ENCODE measurements around the gene SLC25A33.

Gene SLC25A33

DNA sequence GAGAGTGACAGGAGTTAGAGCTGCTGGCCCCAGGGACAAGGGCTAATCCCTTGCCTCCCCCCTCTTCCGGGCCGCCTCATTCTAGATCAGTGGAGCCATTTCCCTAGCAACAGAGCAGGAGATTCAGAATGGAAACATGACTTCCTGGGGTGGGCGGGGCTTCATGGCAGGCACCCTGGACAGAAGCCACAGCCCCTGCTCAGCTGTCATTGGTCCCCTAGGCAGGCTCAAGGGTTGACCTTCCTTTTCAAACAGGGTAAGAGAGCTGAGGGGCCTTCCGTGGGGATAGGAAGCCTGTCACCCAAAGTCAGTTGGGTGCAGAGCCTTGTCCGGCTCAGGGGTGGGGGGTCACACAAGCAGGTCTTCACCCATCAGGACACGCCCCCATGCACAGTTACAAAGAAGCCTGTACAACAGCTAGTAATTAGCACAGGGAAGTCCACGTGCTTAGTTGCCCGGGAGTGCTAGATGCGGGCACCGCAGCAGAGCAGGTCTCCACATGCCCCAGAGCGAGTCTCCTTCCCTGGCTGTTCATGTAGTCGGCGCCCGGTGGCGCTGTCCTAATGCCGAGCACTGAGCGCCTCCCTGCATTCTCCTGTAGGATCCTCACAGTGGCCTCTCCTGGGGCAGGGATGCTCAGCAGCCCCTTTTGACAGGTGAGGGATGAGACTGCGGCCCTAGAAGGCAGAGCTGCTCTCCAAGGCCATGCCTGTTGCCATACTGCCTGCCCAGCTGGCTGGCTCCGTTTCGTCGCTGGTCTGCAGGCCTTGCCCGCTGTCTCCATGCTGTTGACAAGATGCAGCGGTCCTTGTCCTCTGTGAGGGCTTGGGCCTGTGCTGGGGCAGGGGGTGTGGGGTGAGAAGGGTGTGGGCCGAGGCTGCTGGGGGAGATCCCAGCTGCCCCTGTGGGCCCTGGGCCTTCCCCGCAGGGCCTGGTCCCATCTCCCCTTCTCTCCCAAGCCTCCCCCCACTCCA lies 54.5 kb downstream of the SLC25A33 start (continued):
- TF ChIP-seq, protein P1, sequence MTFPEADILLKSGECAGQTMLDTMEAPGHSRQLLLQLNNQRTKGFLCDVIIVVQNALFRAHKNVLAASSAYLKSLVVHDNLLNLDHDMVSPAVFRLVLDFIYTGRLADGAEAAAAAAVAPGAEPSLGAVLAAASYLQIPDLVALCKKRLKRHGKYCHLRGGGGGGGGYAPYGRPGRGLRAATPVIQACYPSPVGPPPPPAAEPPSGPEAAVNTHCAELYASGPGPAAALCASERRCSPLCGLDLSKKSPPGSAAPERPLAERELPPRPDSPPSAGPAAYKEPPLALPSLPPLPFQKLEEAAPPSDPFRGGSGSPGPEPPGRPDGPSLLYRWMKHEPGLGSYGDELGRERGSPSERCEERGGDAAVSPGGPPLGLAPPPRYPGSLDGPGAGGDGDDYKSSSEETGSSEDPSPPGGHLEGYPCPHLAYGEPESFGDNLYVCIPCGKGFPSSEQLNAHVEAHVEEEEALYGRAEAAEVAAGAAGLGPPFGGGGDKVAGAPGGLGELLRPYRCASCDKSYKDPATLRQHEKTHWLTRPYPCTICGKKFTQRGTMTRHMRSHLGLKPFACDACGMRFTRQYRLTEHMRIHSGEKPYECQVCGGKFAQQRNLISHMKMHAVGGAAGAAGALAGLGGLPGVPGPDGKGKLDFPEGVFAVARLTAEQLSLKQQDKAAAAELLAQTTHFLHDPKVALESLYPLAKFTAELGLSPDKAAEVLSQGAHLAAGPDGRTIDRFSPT (tag by site-specific recombination; IDR thresholded peaks at IDR 0.05): no peak
- TF ChIP-seq ZNF555 (tag by site-specific recombination; conservative IDR thresholded peaks at IDR 0.05): no peak
- TF ChIP-seq ZNF157 (tag by site-specific recombination; IDR thresholded peaks at IDR 0.05): no peak
- TF ChIP-seq ZNF354C (tag by site-specific recombination; IDR thresholded peaks at IDR 0.05; ENCODE audit: borderline replicate concordance, low read depth): no peak
- no peak for TF ChIP-seq ZNF335 (tag by site-specific recombination; conservative IDR thresholded peaks at IDR 0.05)
- TF ChIP-seq ZNF843 (tag by site-specific recombination; IDR thresholded peaks at IDR 0.05): no peak
- TF ChIP-seq ZSCAN30 (tag by site-specific recombination; IDR thresholded peaks at IDR 0.05): no peak
- TF ChIP-seq ZNF121 (tag by site-specific recombination; IDR thresholded peaks at IDR 0.05): no peak
- TF ChIP-seq, protein P2, sequence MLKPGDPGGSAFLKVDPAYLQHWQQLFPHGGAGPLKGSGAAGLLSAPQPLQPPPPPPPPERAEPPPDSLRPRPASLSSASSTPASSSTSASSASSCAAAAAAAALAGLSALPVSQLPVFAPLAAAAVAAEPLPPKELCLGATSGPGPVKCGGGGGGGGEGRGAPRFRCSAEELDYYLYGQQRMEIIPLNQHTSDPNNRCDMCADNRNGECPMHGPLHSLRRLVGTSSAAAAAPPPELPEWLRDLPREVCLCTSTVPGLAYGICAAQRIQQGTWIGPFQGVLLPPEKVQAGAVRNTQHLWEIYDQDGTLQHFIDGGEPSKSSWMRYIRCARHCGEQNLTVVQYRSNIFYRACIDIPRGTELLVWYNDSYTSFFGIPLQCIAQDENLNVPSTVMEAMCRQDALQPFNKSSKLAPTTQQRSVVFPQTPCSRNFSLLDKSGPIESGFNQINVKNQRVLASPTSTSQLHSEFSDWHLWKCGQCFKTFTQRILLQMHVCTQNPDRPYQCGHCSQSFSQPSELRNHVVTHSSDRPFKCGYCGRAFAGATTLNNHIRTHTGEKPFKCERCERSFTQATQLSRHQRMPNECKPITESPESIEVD (tag by site-specific recombination; IDR thresholded peaks at IDR 0.05): no peak
- TF ChIP-seq, protein P3, sequence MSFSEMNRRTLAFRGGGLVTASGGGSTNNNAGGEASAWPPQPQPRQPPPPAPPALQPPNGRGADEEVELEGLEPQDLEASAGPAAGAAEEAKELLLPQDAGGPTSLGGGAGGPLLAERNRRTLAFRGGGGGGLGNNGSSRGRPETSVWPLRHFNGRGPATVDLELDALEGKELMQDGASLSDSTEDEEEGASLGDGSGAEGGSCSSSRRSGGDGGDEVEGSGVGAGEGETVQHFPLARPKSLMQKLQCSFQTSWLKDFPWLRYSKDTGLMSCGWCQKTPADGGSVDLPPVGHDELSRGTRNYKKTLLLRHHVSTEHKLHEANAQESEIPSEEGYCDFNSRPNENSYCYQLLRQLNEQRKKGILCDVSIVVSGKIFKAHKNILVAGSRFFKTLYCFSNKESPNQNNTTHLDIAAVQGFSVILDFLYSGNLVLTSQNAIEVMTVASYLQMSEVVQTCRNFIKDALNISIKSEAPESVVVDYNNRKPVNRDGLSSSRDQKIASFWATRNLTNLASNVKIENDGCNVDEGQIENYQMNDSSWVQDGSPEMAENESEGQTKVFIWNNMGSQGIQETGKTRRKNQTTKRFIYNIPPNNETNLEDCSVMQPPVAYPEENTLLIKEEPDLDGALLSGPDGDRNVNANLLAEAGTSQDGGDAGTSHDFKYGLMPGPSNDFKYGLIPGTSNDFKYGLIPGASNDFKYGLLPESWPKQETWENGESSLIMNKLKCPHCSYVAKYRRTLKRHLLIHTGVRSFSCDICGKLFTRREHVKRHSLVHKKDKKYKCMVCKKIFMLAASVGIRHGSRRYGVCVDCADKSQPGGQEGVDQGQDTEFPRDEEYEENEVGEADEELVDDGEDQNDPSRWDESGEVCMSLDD (tag by site-specific recombination; IDR thresholded peaks at IDR 0.05): no peak
- TF ChIP-seq, protein P4, sequence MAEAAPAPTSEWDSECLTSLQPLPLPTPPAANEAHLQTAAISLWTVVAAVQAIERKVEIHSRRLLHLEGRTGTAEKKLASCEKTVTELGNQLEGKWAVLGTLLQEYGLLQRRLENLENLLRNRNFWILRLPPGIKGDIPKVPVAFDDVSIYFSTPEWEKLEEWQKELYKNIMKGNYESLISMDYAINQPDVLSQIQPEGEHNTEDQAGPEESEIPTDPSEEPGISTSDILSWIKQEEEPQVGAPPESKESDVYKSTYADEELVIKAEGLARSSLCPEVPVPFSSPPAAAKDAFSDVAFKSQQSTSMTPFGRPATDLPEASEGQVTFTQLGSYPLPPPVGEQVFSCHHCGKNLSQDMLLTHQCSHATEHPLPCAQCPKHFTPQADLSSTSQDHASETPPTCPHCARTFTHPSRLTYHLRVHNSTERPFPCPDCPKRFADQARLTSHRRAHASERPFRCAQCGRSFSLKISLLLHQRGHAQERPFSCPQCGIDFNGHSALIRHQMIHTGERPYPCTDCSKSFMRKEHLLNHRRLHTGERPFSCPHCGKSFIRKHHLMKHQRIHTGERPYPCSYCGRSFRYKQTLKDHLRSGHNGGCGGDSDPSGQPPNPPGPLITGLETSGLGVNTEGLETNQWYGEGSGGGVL (tag by site-specific recombination; IDR thresholded peaks at IDR 0.05): peak; percentile 79
- no peak for TF ChIP-seq YY1 (tag by site-specific recombination; IDR thresholded peaks at IDR 0.05)
- TF ChIP-seq, protein P5, sequence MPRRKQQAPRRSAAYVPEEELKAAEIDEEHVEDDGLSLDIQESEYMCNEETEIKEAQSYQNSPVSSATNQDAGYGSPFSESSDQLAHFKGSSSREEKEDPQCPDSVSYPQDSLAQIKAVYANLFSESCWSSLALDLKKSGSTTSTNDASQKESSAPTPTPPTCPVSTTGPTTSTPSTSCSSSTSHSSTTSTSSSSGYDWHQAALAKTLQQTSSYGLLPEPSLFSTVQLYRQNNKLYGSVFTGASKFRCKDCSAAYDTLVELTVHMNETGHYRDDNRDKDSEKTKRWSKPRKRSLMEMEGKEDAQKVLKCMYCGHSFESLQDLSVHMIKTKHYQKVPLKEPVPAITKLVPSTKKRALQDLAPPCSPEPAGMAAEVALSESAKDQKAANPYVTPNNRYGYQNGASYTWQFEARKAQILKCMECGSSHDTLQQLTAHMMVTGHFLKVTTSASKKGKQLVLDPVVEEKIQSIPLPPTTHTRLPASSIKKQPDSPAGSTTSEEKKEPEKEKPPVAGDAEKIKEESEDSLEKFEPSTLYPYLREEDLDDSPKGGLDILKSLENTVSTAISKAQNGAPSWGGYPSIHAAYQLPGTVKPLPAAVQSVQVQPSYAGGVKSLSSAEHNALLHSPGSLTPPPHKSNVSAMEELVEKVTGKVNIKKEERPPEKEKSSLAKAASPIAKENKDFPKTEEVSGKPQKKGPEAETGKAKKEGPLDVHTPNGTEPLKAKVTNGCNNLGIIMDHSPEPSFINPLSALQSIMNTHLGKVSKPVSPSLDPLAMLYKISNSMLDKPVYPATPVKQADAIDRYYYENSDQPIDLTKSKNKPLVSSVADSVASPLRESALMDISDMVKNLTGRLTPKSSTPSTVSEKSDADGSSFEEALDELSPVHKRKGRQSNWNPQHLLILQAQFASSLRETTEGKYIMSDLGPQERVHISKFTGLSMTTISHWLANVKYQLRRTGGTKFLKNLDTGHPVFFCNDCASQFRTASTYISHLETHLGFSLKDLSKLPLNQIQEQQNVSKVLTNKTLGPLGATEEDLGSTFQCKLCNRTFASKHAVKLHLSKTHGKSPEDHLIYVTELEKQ (tag by site-specific recombination; IDR thresholded peaks at IDR 0.05; ENCODE audit: borderline replicate concordance): no peak

Data from HEK293 (cell line).